HFFc6 (cell line): ENCODE measurements around the gene ARHGAP22. TPM values are rescaled to one million over a fixed set of nuclear protein-coding genes. Genes with fewer than 3 reads are reported as not detected.

Source experiments
- DNase-seq: peaks from one replicate; pipeline ENCODE4 v3.0.0-alpha.2; 2018
- H3K27ac Mint-ChIP-seq: 2 replicates; pipeline ENCODE4 v1.8.0; 2020; ENCODE audit warnings: mild to moderate bottlenecking, mixed read lengths
- H3K27me3 Mint-ChIP-seq: 2 replicates; pipeline ENCODE4 v1.8.0; 2021; ENCODE audit warnings: mild to moderate bottlenecking, moderate library complexity, mixed read lengths; ENCODE audit not compliant: insufficient read depth
- H3K36me3 Mint-ChIP-seq: 2 replicates; pipeline ENCODE4 v1.8.0; 2021; ENCODE audit warnings: low read depth, mixed read lengths
- H3K4me1 Mint-ChIP-seq: 2 replicates; pipeline ENCODE4 v1.8.0; 2020; ENCODE audit warnings: low read depth, mixed read lengths
- H3K4me3 Mint-ChIP-seq: 2 replicates; pipeline ENCODE4 v1.8.0; 2020; ENCODE audit warnings: mild to moderate bottlenecking, moderate library complexity, mixed read lengths
- H3K9me3 Mint-ChIP-seq: 2 replicates; pipeline ENCODE4 v1.8.0; 2020; ENCODE audit warnings: mild to moderate bottlenecking, mixed read lengths
- total RNA-seq, 6 experiments: library from RNA; stranded (reverse); fragmentation: NEBNext Ultra II Directional; extraction: Animal tissue kit (Norgen Biotek cat#: 25700); gene quantifications; 2 replicates in 1 of 6; 3 replicates in 5 of 6; pipeline ENCODE4 v1.2.3, GENCODE V29; 2021
- TF ChIP-seq, protein P1 (sequence below): fragments of 200-600 bp; sonication (generic); IDR thresholded peaks from 2 replicates; pipeline ENCODE4 v1.5.0; 2021; ENCODE audit warnings: antibody characterized with exemption, mild to moderate bottlenecking

ARHGAP22 gene
- total RNA-seq, 6 experiments from 2014 or later, result 74.3 to 117 (median 95.7) TPM

DNA sequence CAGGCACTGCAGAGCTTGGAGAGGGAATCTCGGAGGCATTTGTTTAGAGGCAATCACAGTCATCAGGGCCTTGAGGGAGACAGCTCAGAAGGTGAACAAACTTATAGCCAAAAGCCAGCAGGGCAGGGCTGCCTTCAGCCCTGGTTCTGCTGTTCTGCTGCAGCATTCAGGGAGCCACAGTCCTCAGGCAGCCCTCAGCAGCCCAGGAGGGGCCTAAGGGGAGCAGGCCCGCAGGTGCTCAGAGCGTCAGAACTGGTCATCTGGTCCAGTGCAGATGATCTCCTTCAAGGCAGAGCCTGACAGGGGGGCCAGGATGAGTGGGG is 84.7 kb downstream of the ARHGAP22 start:
- Mint-ChIP-seq H3K4me3 (peak overlapping the region; percentile 18; the same call in 1 of the 2 replicates), H3K4me1 (peaks cover 75% of the 10 kb centered on the region), H3K9me3 (peaks cover 14% of the 10 kb centered on the region), H3K27ac (peak overlapping the region; percentile 68), H3K36me3 (peaks cover 57% of the 10 kb centered on the region), H3K27me3 (no peaks in the 10 kb centered on the region; the same call in none of the 2 replicates)
- DNase-seq, result no peak
- TF ChIP-seq, protein P1, sequence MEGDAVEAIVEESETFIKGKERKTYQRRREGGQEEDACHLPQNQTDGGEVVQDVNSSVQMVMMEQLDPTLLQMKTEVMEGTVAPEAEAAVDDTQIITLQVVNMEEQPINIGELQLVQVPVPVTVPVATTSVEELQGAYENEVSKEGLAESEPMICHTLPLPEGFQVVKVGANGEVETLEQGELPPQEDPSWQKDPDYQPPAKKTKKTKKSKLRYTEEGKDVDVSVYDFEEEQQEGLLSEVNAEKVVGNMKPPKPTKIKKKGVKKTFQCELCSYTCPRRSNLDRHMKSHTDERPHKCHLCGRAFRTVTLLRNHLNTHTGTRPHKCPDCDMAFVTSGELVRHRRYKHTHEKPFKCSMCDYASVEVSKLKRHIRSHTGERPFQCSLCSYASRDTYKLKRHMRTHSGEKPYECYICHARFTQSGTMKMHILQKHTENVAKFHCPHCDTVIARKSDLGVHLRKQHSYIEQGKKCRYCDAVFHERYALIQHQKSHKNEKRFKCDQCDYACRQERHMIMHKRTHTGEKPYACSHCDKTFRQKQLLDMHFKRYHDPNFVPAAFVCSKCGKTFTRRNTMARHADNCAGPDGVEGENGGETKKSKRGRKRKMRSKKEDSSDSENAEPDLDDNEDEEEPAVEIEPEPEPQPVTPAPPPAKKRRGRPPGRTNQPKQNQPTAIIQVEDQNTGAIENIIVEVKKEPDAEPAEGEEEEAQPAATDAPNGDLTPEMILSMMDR, result no peak

DNA sequence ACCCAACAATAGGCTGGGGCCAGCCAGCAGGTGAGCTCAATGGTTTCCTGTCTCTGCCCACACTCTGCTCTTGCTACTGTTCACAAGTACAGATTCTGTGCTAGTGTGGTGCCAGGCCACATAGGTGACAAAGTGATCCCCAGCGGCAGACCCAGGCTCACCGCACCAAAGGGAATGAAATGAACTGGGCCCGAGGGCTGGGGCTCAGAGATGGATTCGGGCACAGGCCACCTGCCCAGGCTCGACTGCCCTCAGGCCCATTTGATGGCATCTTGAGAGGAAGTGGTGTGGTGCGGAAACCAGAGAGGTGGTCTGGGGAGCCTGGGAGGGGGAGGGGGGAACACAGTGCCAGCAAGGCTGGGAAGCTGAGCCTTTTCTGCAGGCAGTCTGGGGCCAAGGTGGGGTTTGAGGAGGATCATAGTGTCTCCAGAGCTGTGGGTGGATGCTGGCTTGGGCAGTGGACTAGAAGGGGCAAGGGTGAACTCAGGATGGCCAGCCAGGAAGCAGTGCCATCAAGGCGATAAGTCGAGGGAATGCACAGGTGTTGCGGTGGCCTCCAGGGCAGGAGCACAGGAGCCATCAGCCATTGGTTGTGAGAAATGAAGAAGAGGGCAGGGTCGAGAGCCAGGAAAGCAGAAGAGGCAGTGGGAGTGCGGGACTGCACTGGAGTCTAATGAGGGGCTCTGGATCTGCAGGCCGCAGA is 85.2 kb downstream of the ARHGAP22 start:
- Mint-ChIP-seq H3K4me3 (no peak overlapping the region), H3K9me3 (peaks cover 19% of the 10 kb centered on the region), H3K36me3 (peaks cover 62% of the 10 kb centered on the region), H3K27ac (peak overlapping the region; percentile 68), H3K27me3 (no peaks in the 10 kb centered on the region; the same call in none of the 2 replicates), H3K4me1 (peaks cover 72% of the 10 kb centered on the region)
- no peak for DNase-seq
- TF ChIP-seq, protein P1, result no peak

DNA sequence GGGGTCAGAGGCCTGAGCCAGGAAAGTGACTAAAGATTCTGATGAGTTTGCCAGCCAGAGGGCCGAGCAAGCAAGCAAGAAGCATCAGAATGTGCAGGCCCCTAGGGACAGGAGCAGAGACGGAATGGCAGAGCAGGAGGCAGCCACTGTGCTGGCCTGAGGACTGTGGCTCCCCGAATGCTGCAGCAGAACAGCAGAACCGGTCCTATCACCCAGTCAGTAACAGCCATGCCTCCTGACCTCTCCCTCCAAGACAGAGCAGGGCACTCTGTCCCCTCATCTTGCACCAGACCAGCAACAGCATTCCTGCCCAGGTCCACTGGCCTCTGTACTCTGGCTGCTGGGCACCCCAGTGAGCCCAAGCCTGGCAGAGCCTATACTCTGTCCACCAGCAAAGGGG is 85.9 kb downstream of the ARHGAP22 start:
- H3K9me3 Mint-ChIP-seq, result peaks cover 25% of the 10 kb centered on the region
- H3K4me1 Mint-ChIP-seq, result peaks cover 74% of the 10 kb centered on the region
- peaks cover 69% of the 10 kb centered on the region for H3K36me3 Mint-ChIP-seq
- H3K27me3 Mint-ChIP-seq, result no peaks in the 10 kb centered on the region; the same call in none of the 2 replicates
- H3K4me3 Mint-ChIP-seq, result no peak overlapping the region; the same call in 1 of the 2 replicates
- TF ChIP-seq, protein P1, result no peak
- H3K27ac Mint-ChIP-seq, result peak overlapping the region; percentile 63
- DNase-seq, result no peak

DNA sequence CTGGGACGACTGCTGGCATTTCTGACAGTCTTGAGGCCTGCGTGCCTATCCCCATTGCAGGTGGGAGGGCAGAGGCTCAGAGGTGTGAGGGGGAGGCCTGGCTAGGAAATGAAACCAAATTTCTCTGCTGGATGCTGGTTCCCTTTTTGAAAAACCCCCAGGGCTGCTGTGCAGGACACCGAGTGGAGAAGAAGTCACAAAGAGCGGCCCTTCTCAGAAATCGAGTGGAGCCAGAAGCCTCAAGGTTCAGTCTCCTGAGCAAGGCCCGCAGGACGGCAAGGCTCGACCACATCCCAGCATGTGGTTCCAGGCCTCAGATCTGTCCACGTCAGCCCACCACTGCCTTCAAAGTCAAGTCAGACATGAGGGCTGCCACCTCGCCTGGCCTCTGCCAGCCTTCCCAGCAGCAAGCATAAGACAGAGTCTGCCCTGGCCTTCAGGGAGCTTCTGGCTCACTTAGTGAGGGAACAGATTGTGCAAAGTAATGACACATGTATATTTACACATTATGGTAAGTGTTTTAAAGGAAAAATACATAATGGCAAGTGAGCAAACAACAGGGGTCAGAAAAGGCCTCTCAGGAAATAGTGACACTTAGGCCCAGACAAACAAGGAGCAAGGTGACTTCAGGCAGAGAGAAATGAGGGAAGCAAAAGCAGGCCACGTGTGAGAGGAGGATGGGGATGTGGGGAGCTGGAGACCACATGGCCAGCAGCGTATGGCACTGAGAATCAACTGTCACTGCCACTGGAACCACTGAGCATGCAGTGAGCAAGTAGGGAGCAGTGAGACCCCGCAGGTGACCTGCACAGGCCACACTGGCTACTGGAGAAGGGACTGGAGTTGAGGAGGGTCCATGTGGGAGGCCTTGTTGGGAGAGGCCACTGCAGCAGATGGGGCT is 86.7 kb downstream of the ARHGAP22 start:
- peaks cover 81% of the 10 kb centered on the region for H3K4me1 Mint-ChIP-seq
- H3K27ac Mint-ChIP-seq, result peak overlapping the region; percentile 63

DNA sequence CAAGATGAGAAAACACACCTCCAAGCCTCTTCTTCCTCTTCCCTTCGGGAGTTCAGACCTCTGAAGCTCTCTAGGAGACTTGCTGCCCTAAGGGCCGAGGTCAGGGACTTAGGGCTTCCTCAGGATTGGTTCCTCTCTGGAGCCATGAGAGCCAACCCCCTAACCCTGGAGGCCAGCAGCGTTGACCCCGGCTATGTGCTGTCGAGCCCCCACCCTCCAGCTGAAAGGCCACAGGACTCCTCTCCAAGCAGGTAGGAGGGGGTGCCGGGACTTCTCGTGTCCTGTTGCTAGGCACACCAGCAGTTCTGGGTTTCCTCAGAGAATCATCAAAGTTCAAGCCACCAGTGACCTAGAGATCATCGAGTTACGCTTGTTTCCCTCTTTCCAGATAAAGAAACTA is 87.4 kb downstream of the ARHGAP22 start:
- Mint-ChIP-seq H3K27ac (no peak overlapping the region), H3K4me3 (no peak overlapping the region), H3K27me3 (no peaks in the 10 kb centered on the region; the same call in none of the 2 replicates), H3K9me3 (peaks cover 34% of the 10 kb centered on the region), H3K4me1 (peaks cover 81% of the 10 kb centered on the region), H3K36me3 (peaks cover 82% of the 10 kb centered on the region)
- TF ChIP-seq, protein P1, result no peak
- no peak for DNase-seq

More for the DNA sequence above, 86.7 kb downstream of the ARHGAP22 start:
- DNase-seq, result no peak
- TF ChIP-seq, protein P1, result no peak
- peaks cover 30% of the 10 kb centered on the region for H3K9me3 Mint-ChIP-seq
- H3K4me3 Mint-ChIP-seq, result no peak overlapping the region
- no peaks in the 10 kb centered on the region; the same call in none of the 2 replicates for H3K27me3 Mint-ChIP-seq
- peaks cover 77% of the 10 kb centered on the region for H3K36me3 Mint-ChIP-seq
